Measurements from ENCODE around the gene SPTB.

The SPTB gene

DNA sequence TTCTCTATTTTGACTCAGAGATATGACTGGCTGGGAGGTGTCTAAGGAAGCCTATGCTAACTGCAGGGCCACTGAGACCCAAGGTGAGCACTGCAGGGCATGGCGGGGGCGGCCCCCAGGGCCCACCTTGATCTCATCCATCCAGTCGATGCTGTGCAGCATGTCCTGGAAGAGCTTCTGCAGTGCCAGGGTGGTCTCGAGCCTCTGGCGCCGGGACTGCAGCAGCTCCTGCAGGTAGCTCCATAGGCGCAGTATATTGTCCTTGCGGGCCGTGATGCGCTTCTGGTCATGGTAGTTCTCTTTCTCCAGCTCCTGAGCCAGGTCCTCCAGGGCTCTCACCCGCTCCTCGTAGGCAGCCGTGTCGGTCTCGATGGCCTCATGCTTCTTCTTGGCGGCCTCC lies 84.5 kb downstream of the SPTB start:
- no peak for TF ChIP-seq CTCF (IDR thresholded peaks at IDR 0.05; ENCODE audit: control insufficient read depth, insufficient read depth, low read depth, low read length, missing control alignments)
- DNase-seq (ENCODE audit: low read depth) = no peak
- no peak overlapping the region for H3K4me3 ChIP-seq (ENCODE audit: control insufficient read depth, low read depth, low read length)

DNA sequence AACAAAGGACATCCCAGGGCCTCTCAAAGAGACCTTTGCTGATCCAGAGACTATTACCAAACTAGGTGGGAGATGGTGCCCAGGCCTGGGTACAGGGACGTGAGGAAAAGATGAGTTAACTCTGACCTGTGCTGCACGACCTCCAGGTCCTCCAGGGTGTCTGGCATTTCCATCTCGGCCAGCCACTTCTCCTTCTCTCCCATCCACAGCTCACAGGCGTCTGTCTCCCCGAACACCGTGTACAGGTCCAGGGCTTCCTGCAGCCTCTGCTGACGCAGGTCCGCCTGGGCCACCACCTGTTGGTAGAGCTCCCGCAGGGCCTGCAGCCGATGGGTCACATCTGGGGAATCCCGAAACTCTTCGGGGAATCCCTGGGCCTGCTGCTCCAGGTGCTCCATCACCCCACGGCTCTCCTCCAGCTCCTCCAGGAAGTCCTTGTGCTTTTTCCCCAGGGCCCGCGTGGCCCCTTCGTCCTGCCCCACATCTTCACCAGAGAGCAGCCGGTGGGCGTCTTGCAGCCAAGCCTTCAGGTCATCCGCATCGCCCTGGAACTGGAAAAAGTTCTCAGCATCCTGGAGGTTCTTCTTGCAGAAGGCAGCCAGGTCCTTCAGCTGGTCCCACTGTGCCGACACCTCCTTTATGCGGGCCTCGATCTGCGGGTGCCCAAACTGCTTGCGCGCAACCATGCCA lies 86.7 kb downstream of the SPTB start:
- no peak for TF ChIP-seq CTCF (IDR thresholded peaks at IDR 0.05; ENCODE audit: control insufficient read depth, insufficient read depth, low read depth, low read length, missing control alignments)
- no peak for DNase-seq (ENCODE audit: low read depth)
- no peak overlapping the region for H3K4me3 ChIP-seq (ENCODE audit: control insufficient read depth, low read depth, low read length)

DNA sequence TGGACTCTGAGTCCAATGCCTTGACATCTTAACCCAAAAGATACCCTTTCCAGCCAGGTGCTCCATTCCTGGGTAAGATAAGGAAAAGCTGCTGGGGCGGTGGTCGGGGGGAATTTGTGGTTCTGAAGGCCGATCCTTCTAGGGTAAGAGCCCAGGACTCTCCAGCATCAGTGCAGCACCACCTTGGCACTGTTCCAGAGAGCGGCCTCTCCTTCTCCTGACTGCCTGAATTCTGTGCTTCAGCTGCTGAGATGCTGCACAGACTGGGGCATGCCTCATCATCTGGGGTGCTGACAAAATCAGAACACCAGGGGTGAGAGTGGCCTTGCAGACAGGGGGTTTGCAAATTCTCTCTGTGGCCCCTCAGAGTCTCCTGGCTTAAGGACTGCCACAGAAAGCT lies 87.5 kb downstream of the SPTB start:
- no peak for DNase-seq (ENCODE audit: low read depth)
- no peak overlapping the region for H3K4me3 ChIP-seq (ENCODE audit: control insufficient read depth, low read depth, low read length)
- TF ChIP-seq CTCF (IDR thresholded peaks at IDR 0.05; ENCODE audit: control insufficient read depth, insufficient read depth, low read depth, low read length, missing control alignments) = no peak

- no peak for DNase-seq (ENCODE audit: low read depth)
- no peak overlapping the region for H3K4me3 ChIP-seq (ENCODE audit: control insufficient read depth, low read depth, low read length)
- TF ChIP-seq CTCF (IDR thresholded peaks at IDR 0.05; ENCODE audit: control insufficient read depth, insufficient read depth, low read depth, low read length, missing control alignments) = no peak
Measured at GRCh38 chr14:64790478-64790877, 89.2 kb downstream of the SPTB start.

- no peak for DNase-seq (ENCODE audit: low read depth)
- TF ChIP-seq CTCF (IDR thresholded peaks at IDR 0.05; ENCODE audit: control insufficient read depth, insufficient read depth, low read depth, low read length, missing control alignments) = no peak
- no peak overlapping the region for H3K4me3 ChIP-seq (ENCODE audit: control insufficient read depth, low read depth, low read length)
Measured at GRCh38 chr14:64789696-64790095, 90.0 kb downstream of the SPTB start.

GRCh38 chr14:64788706-64789105 lies 91.0 kb downstream of the SPTB start:
- peak; percentile 84 for DNase-seq (ENCODE audit: low read depth)
- TF ChIP-seq CTCF (IDR thresholded peaks at IDR 0.05; ENCODE audit: control insufficient read depth, insufficient read depth, low read depth, low read length, missing control alignments) = no peak
- H3K4me3 ChIP-seq (ENCODE audit: control insufficient read depth, low read depth, low read length) = no peak overlapping the region
